ENCODE data around the gene ZNF398.

- TF ChIP-seq CTCF (IDR thresholded peaks at IDR 0.05) (no peak), EP300 (IDR thresholded peaks at IDR 0.05; ENCODE audit: low read depth) (no peak), POLR2AphosphoS5 (IDR thresholded peaks at IDR 0.05) (no peak), POLR2A (IDR thresholded peaks at IDR 0.05) (no peak)
Observed at GRCh38 chr7:149232362-149232761, 85.1 kb downstream of the ZNF398 start.

All from transverse colon (tissue), 4 donors.